Neural cell (in vitro differentiated cells): ENCODE measurements around the gene MRPL50.

Experiments
- CTCF ChIP-seq: fragments of 450-650 bp; IDR thresholded peaks from 2 replicates; pipeline ENCODE4 v1.5.1; 2014; ENCODE audit warnings: antibody characterized with exemption, mild to moderate bottlenecking, moderate library complexity; ENCODE audit not compliant: poor library complexity, severe bottlenecking
- EZH2 ChIP-seq: fragments of 200-600, 300-800 bp; shearing (Covaris generic), sonication (generic); IDR thresholded peaks from 2 replicates; pipeline ENCODE4 v1.6.1; 2014; ENCODE audit warnings: antibody characterized with exemption, low read length, borderline replicate concordance, mild to moderate bottlenecking; ENCODE audit not compliant: insufficient read depth, poor library complexity, severe bottlenecking

GRCh38 chr9:101417977-101418376 lies 19.6 kb upstream of the MRPL50 start:
- no peak for TF ChIP-seq CTCF
- no peak for TF ChIP-seq EZH2
